SW480 (cell line): ENCODE results near the gene SPATA31A7.
"Not testable (repeated sequence)": the region's sequence is repeated elsewhere in the genome, so short reads cannot be mapped to it uniquely, and the experiment has no call there.

Experiments
- DNase-seq: peaks from one replicate; pipeline ENCODE4 v3.0.0-alpha.2; 2016; ENCODE audit warnings: low spot score

Gene SPATA31A7

GRCh38 chr9:61189736-61190135 is at the start of gene SPATA31A7:
TSS of gene SPATA31A7 (plus strand) at chr9:61190036. CDS start at chr9:61190065, 29 bp downstream.
- DNase-seq: not testable (repeated sequence)

GRCh38 chr9:61226438-61226837 is 36.6 kb downstream of the SPATA31A7 start:
- not testable (repeated sequence) for DNase-seq
